Endodermal cell (in vitro differentiated cells): ENCODE data around the gene GARS1. TPM values are rescaled to one million over a fixed set of nuclear protein-coding genes. Genes with fewer than 3 reads are reported as not detected.

Source experiments
- DNase-seq: peaks from one replicate; pipeline ENCODE4 v3.0.0-alpha.2; 2017
- H3K27ac ChIP-seq: 2 replicates; pipeline ENCODE4 v1.5.1; 2013; ENCODE audit warnings: mild to moderate bottlenecking, low read depth, low read length, moderate library complexity
- H3K27me3 ChIP-seq: 2 replicates; pipeline ENCODE4 v1.6.1; 2013; ENCODE audit warnings: mild to moderate bottlenecking, low read length, moderate library complexity; ENCODE audit not compliant: insufficient read depth, control insufficient read depth, poor library complexity, severe bottlenecking
- H3K36me3 ChIP-seq: 2 replicates; pipeline ENCODE4 v1.7.0; 2013; ENCODE audit warnings: mild to moderate bottlenecking, low read length, moderate library complexity; ENCODE audit not compliant: control insufficient read depth, insufficient read depth
- H3K4me1 ChIP-seq: one replicate; pipeline ENCODE4 v1.7.0; 2013; ENCODE audit warnings: low read length; ENCODE audit not compliant: control insufficient read depth, insufficient read depth
- H3K4me3 ChIP-seq: 2 replicates; pipeline ENCODE4 v1.5.1; 2013; ENCODE audit warnings: mild to moderate bottlenecking, low read length, moderate library complexity
- H3K9ac ChIP-seq: 2 replicates; pipeline ENCODE4 v1.6.1; 2013; ENCODE audit warnings: mild to moderate bottlenecking, low read length, moderate library complexity; ENCODE audit not compliant: poor library complexity, severe bottlenecking; ENCODE audit errors: extremely low read depth
- H3K9me3 ChIP-seq: 2 replicates; pipeline ENCODE4 v1.6.1; 2013; ENCODE audit warnings: mild to moderate bottlenecking, low read length, moderate library complexity; ENCODE audit not compliant: control insufficient read depth
- H3K27ac Mint-ChIP-seq: 2 replicates; pipeline ENCODE4 v1.8.0; 2020; ENCODE audit warnings: mixed read lengths
- H3K27me3 Mint-ChIP-seq: 2 replicates; pipeline ENCODE4 v1.8.0; 2021; ENCODE audit warnings: mild to moderate bottlenecking, mixed read lengths; ENCODE audit not compliant: insufficient read depth
- H3K36me3 Mint-ChIP-seq: 2 replicates; pipeline ENCODE4 v1.8.0; 2020; ENCODE audit warnings: low read depth, mixed read lengths
- H3K4me1 Mint-ChIP-seq: 2 replicates; pipeline ENCODE4 v1.8.0; 2020; ENCODE audit warnings: mixed read lengths
- H3K4me3 Mint-ChIP-seq: 2 replicates; pipeline ENCODE4 v1.8.0; 2020; ENCODE audit warnings: mild to moderate bottlenecking, moderate library complexity, mixed read lengths
- H3K9me3 Mint-ChIP-seq: 2 replicates; pipeline ENCODE4 v1.8.0; 2020; ENCODE audit warnings: mild to moderate bottlenecking, mixed read lengths
- CTCF ChIP-seq: fragments of 200-600 bp; sonication (generic); conservative IDR thresholded peaks from 2 replicates; pipeline ENCODE4 v1.5.0; 2021; ENCODE audit warnings: antibody characterized with exemption, mild to moderate bottlenecking
- WGBS, 2 experiments: methylation state at CpG; one replicate each; pipeline versions ENCODE4 v1.1.5 to v1.1.7; 2013; ENCODE audit warnings: missing lambda C conversion rate in 2 of 2, mixed read lengths in 1 of 2; ENCODE audit not compliant: insufficient coverage in 1 of 2, insufficient read length in 1 of 2; 5-methylcytosine and 5-hydroxymethylcytosine counted together
- total RNA-seq, 2 donors: library from RNA; stranded (reverse); fragmentation: NEBNext Ultra II Directional in 1 of 2; extraction: Animal tissue kit (Norgen Biotek cat#: 25700) in 1 of 2; gene quantifications; 2 replicates in 1 of 2; 3 replicates in 1 of 2; pipeline ENCODE4 v1.2.1, GENCODE V29; 2021

Gene GARS1
- total RNA-seq, 2 donors from 2014 or later, result 113 to 121 TPM

DNA sequence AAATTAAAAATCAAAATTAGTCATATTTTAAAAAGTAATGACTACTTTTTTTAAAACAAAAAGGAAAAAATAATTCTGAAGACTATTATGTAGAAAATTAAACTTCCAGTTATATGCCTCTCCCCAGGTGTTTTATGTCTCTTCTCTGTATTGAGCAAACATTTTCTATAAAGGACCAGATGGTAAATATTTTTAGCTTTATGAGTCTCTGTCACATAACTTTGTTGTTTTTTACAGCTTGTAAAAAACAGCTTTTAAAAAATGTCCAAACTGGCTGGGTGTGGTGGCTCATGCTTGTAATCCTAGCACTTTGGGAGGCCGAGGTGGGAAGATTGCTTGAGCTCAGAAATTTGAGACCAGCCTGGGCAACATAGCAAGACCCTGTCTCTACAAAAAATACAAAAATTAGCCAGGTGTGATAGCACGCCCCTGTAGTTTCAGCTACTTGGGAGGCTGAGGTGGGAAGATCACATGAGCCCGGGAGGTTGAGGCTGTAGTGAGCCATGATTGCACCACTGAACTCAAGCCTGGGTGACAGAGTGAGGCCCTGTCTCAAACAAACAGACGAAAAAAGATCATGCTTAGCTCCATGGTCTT is 23.5 kb downstream of the GARS1 start:
- 90 to 96% methylated on average over 3 to 4 of the region's 4 CpGs for WGBS, 2 experiments
- H3K36me3 ChIP-seq, result peaks cover 95% of the 10 kb centered on the region

DNA sequence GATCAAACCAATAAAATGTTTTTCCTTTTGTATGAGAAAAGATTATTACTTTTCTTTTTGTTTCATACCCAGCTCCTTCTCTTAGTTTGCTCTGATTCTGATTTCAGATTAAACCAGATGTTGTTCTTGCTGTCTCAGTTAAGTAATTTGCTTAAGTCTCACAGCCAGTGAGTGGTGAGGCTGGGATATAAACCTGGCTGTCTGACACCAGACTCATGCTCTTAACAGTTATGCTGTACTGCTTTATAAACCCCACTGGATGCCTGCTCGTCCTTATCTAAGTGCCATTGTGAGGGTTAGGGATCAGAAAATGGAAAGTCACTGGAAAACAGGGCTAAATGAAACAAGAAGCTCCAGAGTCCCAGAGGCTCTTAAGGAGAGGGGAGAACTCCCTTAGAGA is 24.3 kb downstream of the GARS1 start:
- no peak for TF ChIP-seq CTCF
- peak overlapping the region; percentile 48 for H3K27ac Mint-ChIP-seq
- WGBS, 2 experiments, result 74% methylated on average over 1 of the region's 1 CpG; no CpG with 5 or more reads in 1 of the 2 experiments
- peaks cover 2% of the 10 kb centered on the region for H3K4me1 Mint-ChIP-seq
- H3K4me3 Mint-ChIP-seq, result no peak overlapping the region
- Histone ChIP-seq H3K9me3 (no peaks in the 10 kb centered on the region), H3K36me3 (peaks cover 95% of the 10 kb centered on the region), H3K9ac (no peak overlapping the region), H3K27me3 (no peaks in the 10 kb centered on the region), H3K4me3 (no peak overlapping the region), H3K4me1 (no peaks in the 10 kb centered on the region), H3K27ac (no peak overlapping the region)
- peaks cover 76% of the 10 kb centered on the region for H3K36me3 Mint-ChIP-seq
- DNase-seq, result no peak
- no peaks in the 10 kb centered on the region for H3K27me3 Mint-ChIP-seq
- H3K9me3 Mint-ChIP-seq, result no peaks in the 10 kb centered on the region

More for the DNA sequence above, 23.5 kb downstream of the GARS1 start:
- no peak overlapping the region for H3K27ac ChIP-seq
- H3K9me3 ChIP-seq, result no peaks in the 10 kb centered on the region
- Mint-ChIP-seq H3K27me3 (no peaks in the 10 kb centered on the region), H3K4me1 (peaks cover 7% of the 10 kb centered on the region), H3K4me3 (no peak overlapping the region), H3K27ac (no peak overlapping the region), H3K9me3 (no peaks in the 10 kb centered on the region), H3K36me3 (peaks cover 77% of the 10 kb centered on the region)
- H3K4me1 ChIP-seq, result no peaks in the 10 kb centered on the region
- DNase-seq, result no peak
- no peak for TF ChIP-seq CTCF
- H3K27me3 ChIP-seq, result no peaks in the 10 kb centered on the region
- H3K9ac ChIP-seq, result no peak overlapping the region
- H3K4me3 ChIP-seq, result no peak overlapping the region

GRCh38 chr7:30625283-30625682 is 30.6 kb downstream of the GARS1 start:
- Histone ChIP-seq H3K27me3 (no peaks in the 10 kb centered on the region), H3K4me1 (no peaks in the 10 kb centered on the region), H3K36me3 (peaks cover 96% of the 10 kb centered on the region), H3K9me3 (no peaks in the 10 kb centered on the region), H3K27ac (no peak overlapping the region), H3K4me3 (no peak overlapping the region), H3K9ac (no peak overlapping the region)
- H3K4me3 Mint-ChIP-seq, result no peak overlapping the region
- no peak overlapping the region for H3K27ac Mint-ChIP-seq
- no peaks in the 10 kb centered on the region for H3K27me3 Mint-ChIP-seq
- WGBS, 2 experiments, result 80 to 89% methylated on average over 1 of the region's 1 CpG
- peaks cover 77% of the 10 kb centered on the region for H3K36me3 Mint-ChIP-seq
- no peaks in the 10 kb centered on the region for H3K9me3 Mint-ChIP-seq
- peak; percentile 51 for TF ChIP-seq CTCF
- DNase-seq, result no peak
- no peaks in the 10 kb centered on the region for H3K4me1 Mint-ChIP-seq
